Small intestine (tissue), 7 donors: Measurements from ENCODE around the gene ABCA10. TPM values are rescaled to one million over a fixed set of nuclear protein-coding genes. Genes with fewer than 3 reads are reported as not detected.

Source experiments
- DNase-seq, 2 donors: peaks; one replicate each; pipeline versions ENCODE4 v3.0.0 to v3.0.0-alpha.2; 2013
- FAIRE-seq: peaks from 2 replicates; lab custom pipeline; 2012; peaks lifted over from hg19 to GRCh38; lab: Jason Lieb, UNC
- H3K27ac ChIP-seq, 3 donors: one replicate each; pipeline ENCODE4 v1.5.1; 2013; ENCODE audit warnings: low read length in 2 of 3, mild to moderate bottlenecking in 2 of 3, control low read depth in 1 of 3, inconsistent platforms in 1 of 3, low read depth in 1 of 3, moderate library complexity in 1 of 3
- H3K27me3 ChIP-seq, 3 donors: one replicate each; pipeline ENCODE4 v1.6.1; 2013; ENCODE audit warnings: low read length in 3 of 3, inconsistent platforms in 1 of 3; ENCODE audit not compliant: control insufficient read depth in 3 of 3, insufficient read depth in 3 of 3
- H3K36me3 ChIP-seq, 3 donors: one replicate each; pipeline ENCODE4 v1.6.1; 2013; ENCODE audit warnings: low read length in 3 of 3, inconsistent platforms in 1 of 3, low read depth in 1 of 3, mild to moderate bottlenecking in 1 of 3, moderate library complexity in 1 of 3; ENCODE audit not compliant: control insufficient read depth in 3 of 3, insufficient read depth in 2 of 3
- H3K4me1 ChIP-seq, 3 donors: one replicate each; pipeline ENCODE4 v1.6.1; 2013; ENCODE audit warnings: low read length in 2 of 3, inconsistent platforms in 1 of 3, low read depth in 1 of 3, mild to moderate bottlenecking in 1 of 3, moderate library complexity in 1 of 3; ENCODE audit not compliant: control insufficient read depth in 3 of 3, insufficient read depth in 2 of 3
- H3K4me3 ChIP-seq, 3 donors: one replicate each; pipeline ENCODE4 v1.5.1; 2013; ENCODE audit warnings: low read length in 3 of 3, control low read depth in 1 of 3, inconsistent platforms in 1 of 3, low read depth in 1 of 3, mild to moderate bottlenecking in 1 of 3, moderate library complexity in 1 of 3
- H3K9me3 ChIP-seq, 2 donors: one replicate each; pipeline ENCODE4 v1.6.1; 2013; ENCODE audit warnings: low read depth in 1 of 2, low read length in 1 of 2; ENCODE audit not compliant: control insufficient read depth in 2 of 2, insufficient read depth in 1 of 2
- WGBS, 3 donors: extraction: QIAGEN DNeasy Blood & Tissue Kit; methylation state at CpG; one replicate each; pipeline ENCODE4 v1.1.7; 2013; 5-methylcytosine and 5-hydroxymethylcytosine counted together
- polyA plus RNA-seq, 4 donors: library from polyadenylated mRNA; stranded (reverse) in 3 of 4; unstranded in 1 of 4; fragments of 200-250 nt in 3 of 4; fragments of 120-200 nt in 1 of 4; gene quantifications; one replicate each; pipeline versions ENCODE4 v1.2.1 to v1.2.3, GENCODE V29; 2013
- donor health status: healthy with polysubstance abuse.
- donor health status: control.
- donor health status: control.
- donor health status: Bipolar disorder and iron deficiency.
- donor health status: healthy.

The ABCA10 gene
- polyA plus RNA-seq, 4 donors: 2.4 to 21.0 (median 7.2) TPM

DNA sequence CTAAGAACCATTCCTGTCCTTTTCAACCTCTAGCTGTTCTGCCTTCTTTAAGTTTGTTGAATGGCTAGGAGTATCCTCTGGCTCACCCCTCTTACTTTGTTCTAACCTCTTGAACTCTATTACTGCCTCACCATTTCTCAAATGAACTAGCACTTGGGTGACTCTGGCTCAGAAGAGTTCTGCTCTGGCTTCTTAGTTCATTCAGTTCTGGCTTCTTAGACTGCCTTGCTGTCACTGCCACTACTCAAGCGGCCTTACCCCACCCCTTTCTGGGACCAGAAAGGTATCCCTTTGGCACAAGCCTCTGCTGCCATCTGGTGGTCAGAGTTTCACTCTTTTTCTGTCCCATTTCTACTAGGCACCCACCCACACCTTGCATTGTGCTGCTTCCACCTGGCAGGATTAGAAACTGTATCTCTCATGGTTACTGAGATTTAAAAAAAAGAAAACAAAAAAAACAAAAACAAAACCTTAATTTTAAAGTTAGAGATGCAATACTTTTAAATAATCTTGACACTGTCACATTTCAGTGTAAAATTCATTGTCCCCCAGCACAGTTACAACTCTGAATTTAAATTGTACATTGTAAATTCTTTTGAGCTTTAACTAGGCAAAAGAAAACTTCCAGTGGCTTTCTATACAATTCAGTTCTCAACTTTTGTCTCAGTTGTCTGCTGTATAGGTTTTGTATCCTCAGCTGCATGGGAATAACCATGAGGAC is 6.9 kb upstream of the ABCA10 start:
- 0 to 8% (median 6%) methylated on average over 1 of the region's 1 CpG for WGBS, 3 donors
- peaks cover 0 to 4% (median 2%) of the 10 kb centered on the region in 3 donors for H3K36me3 ChIP-seq
- FAIRE-seq: no peak

DNA sequence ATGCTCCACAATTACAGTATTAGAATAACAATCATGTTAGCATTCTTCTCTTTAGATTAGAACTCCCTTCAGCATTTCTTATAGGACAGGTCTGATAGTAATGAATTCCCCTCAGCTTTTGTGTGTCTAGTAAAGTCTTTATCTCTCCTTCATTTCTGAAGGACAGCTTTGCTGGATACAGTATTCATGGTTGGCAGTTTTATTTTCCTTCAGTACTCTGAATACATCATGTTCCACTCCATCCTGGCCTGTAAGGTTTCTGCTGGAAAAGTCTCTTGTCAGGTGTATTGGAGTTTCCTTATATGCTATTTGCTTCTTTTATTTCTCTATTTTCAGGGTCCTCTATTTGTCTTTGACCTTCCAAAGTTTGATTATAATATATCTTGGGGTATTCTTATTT is 4.0 kb upstream of the ABCA10 start:
- no peaks in the 10 kb centered on the region for H3K27me3 ChIP-seq
- no peak for FAIRE-seq
- DNase-seq: no peak
- no peak overlapping the region for H3K4me3 ChIP-seq
- no peaks in the 10 kb centered on the region for H3K4me1 ChIP-seq
- no peak overlapping the region for H3K27ac ChIP-seq
- peaks cover 4 to 12% of the 10 kb centered on the region in 2 donors for H3K9me3 ChIP-seq
- peaks cover 0 to 4% (median 2%) of the 10 kb centered on the region in 3 donors for H3K36me3 ChIP-seq

More for the DNA sequence above, 6.9 kb upstream of the ABCA10 start:
- Histone ChIP-seq H3K27me3 (no peaks in the 10 kb centered on the region), H3K4me1 (no peaks in the 10 kb centered on the region), H3K4me3 (no peak overlapping the region), H3K9me3 (peaks cover 4 to 12% of the 10 kb centered on the region in 2 donors), H3K27ac (no peak overlapping the region)
- DNase-seq: peak; percentile 75 to 86

DNA sequence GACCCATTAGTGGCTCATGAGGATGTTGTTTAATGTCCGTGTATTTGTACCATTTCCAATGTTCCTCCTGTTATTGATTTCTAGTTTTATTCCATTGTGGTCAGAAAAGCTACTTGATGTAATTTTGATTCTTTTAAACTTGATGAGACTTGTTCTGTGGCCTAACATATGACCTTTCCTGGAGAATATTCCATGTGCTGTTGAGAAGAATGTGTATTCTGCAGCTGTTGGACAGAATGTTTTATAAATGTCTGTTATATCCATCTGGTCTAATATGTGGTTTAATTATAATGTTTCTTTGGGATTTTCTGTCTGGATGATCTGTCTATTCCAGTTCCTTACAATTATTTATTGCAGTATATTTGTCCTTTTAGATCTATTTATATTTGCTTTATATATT is 2.9 kb upstream of the ABCA10 start:
- WGBS, 3 donors: 78 to 90% (median 87%) methylated on average over 1 of the region's 1 CpG
- no peak overlapping the region for H3K4me3 ChIP-seq
- H3K9me3 ChIP-seq: peaks cover 4 to 12% of the 10 kb centered on the region in 2 donors
- no peak overlapping the region for H3K27ac ChIP-seq
- DNase-seq: no peak
- H3K4me1 ChIP-seq: no peaks in the 10 kb centered on the region
- peaks cover 0 to 4% (median 2%) of the 10 kb centered on the region in 3 donors for H3K36me3 ChIP-seq
- FAIRE-seq: no peak
- H3K27me3 ChIP-seq: no peaks in the 10 kb centered on the region

DNA sequence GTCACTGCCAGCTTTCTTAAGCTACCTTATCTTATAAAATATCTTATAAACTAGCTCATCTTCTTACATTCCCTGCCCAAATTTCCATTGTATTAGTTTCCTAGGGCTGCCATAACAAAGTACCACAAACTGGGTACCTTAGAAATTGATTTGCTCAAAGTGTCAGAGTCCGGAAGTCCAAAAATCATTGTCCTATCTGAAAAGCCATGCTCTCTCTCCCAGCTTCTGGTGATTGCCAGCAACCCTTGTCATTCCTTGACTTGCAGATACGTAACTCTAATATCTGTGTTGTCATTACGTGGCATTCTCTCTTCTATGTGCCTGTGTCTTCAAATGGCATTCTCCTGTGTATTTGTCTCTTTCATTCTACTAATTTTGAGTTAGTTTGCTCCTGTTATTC is 2.3 kb upstream of the ABCA10 start:
- Histone ChIP-seq H3K36me3 (peaks cover 0 to 4% (median 2%) of the 10 kb centered on the region in 3 donors), H3K27me3 (no peaks in the 10 kb centered on the region), H3K4me3 (no peak overlapping the region), H3K27ac (no peak overlapping the region), H3K4me1 (no peaks in the 10 kb centered on the region), H3K9me3 (peaks cover 4 to 12% of the 10 kb centered on the region in 2 donors)
- WGBS, 3 donors: 91 to 96% (median 92%) methylated on average over 3 of the region's 3 CpGs
- no peak for FAIRE-seq
- no peak for DNase-seq

DNA sequence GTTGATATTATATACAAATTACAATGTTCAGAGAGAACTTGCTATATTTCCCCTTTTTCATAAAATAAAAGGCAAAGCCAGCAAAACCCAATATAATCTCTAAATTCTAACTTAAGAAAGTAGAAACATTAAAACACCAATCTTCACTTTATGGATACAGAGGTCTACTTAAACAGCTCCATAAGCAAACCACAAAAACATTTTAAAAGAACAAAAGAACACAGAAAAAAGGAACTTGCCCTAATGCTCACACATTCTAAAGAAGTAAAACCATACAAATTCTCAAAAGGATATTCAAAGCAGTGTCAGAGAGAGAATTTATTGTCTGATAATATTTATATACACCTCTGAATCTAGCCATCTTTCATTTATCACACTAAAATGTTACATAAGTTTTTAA is 606 bp downstream of the ABCA10 start:
- Histone ChIP-seq H3K4me3 (no peak overlapping the region), H3K27ac (no peak overlapping the region), H3K36me3 (no peaks in the 10 kb centered on the region), H3K27me3 (no peaks in the 10 kb centered on the region), H3K4me1 (no peaks in the 10 kb centered on the region), H3K9me3 (no peaks in the 10 kb centered on the region)
- FAIRE-seq (no peak), DNase-seq (no peak)

DNA sequence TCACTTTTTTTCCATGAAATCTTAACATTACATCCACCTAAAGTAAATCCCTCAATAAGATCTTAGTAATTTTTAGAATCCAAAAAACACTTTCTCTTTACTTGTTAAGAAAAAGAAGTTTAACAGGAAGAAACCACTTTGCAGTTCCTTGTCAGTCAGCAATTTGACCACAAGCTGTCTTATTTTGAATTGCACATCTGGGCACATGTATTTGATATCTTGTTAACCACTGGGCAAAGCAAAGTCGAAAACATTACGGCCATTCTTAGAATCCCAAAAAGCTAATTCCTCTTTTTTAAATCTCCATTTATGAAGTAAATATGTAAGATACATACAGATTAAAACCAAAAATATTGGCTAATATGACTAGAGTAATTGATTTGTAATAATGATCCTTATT is 1.1 kb downstream of the ABCA10 start:
- no peaks in the 10 kb centered on the region for H3K9me3 ChIP-seq
- no peak overlapping the region for H3K27ac ChIP-seq
- no peaks in the 10 kb centered on the region for H3K36me3 ChIP-seq
- 51 to 77% (median 60%) methylated on average over 2 of the region's 2 CpGs for WGBS, 3 donors
- DNase-seq (no peak), FAIRE-seq (no peak)
- H3K4me1 ChIP-seq: no peaks in the 10 kb centered on the region
- no peaks in the 10 kb centered on the region for H3K27me3 ChIP-seq
- H3K4me3 ChIP-seq: no peak overlapping the region

DNA sequence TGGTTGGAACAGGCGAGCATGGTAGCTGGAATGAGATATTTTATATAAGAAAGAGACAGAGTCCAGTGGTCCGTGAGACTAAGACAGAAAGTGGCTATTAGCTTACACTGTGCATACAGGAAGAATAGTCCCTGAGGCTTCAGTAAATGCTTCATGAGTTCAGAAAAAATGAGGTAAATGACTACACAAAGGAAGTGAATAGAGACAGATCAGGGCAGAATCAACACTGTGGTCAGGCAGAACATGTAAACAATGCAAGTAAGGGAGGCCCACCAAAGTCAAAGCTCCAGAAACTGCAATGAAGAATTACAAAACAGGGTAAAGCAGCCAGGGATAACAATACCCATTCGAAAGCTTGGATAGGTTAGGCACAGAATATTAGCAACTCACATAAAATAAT is 4.8 kb downstream of the ABCA10 start:
- Histone ChIP-seq H3K9me3 (no peaks in the 10 kb centered on the region), H3K27ac (no peak overlapping the region), H3K4me1 (peaks cover 0 to 2% (median 0%) of the 10 kb centered on the region in 3 donors), H3K36me3 (no peaks in the 10 kb centered on the region), H3K27me3 (no peaks in the 10 kb centered on the region), H3K4me3 (no peak overlapping the region)
- DNase-seq (no peak), FAIRE-seq (no peak)
- 73 to 90% (median 82%) methylated on average over 3 of the region's 3 CpGs for WGBS, 3 donors

DNA sequence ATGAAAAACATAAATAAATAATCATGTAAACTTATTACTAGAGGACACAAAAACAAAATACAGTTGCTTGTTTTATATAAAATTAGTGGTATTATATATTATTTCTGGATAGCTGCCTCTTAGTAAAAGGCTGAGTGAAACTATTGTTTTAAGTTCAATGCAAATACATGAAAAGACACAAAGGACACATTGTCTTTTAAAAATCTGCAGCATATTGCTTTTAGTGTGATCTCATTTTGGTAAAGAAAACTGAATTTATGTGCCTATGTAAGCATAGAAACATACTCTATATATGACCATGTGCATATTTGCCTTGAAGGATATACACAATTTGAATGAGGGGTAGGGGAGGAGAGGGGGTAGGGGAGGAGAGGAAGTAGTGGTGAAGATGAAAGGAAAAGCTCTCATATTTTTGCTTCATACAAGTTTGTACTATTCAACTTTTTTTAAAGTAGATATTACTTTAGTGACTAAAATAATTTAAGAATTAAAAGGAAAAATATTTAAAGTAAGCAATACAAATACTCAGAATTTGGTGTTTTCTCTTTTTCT is 5.8 kb downstream of the ABCA10 start:
- Histone ChIP-seq H3K27ac (no peak overlapping the region), H3K4me1 (peaks cover 0 to 2% (median 0%) of the 10 kb centered on the region in 3 donors), H3K9me3 (no peaks in the 10 kb centered on the region), H3K27me3 (no peaks in the 10 kb centered on the region), H3K36me3 (no peaks in the 10 kb centered on the region), H3K4me3 (no peak overlapping the region)
- DNase-seq: no peak
- no peak for FAIRE-seq
